B cell (primary cell): ENCODE data around the gene PTPRE. TPM values are rescaled to one million over a fixed set of nuclear protein-coding genes. Genes with fewer than 3 reads are reported as not detected.

Experiments
- ATAC-seq: fragments of 200-7000 bp; cut with Tn5 transposase; one replicate; pipeline ENCODE4 v1.10.0; 2021; ENCODE audit warnings: low read depth, mild to moderate bottlenecking, moderate number of reproducible peaks, moderate library complexity
- CTCF ChIA-PET: fragments of 350-600 bp; sonication (Branson Sonifier 250); formaldehyde crosslinking; loops from one replicate; lab custom pipeline; 2021; ENCODE audit warnings: antibody characterized with exemption, inconsistent platforms; lab: Charles Lee
- POLR2A ChIA-PET: fragments of 350-600 bp; sonication (Branson Sonifier 250); formaldehyde crosslinking; loops from one replicate; lab custom pipeline; 2021; ENCODE audit warnings: antibody characterized with exemption; lab: Charles Lee
- DNase-seq: peaks from one replicate; pipeline ENCODE4 v3.0.0; 2013
- H2AFZ ChIP-seq: 2 replicates; pipeline ENCODE4 v1.6.1; 2012; ENCODE audit warnings: mild to moderate bottlenecking, low read depth, low read length; ENCODE audit not compliant: insufficient read depth, poor library complexity, severe bottlenecking
- H3K27ac ChIP-seq, 2 donors: 1 replicate in 1 of 2; 2 replicates in 1 of 2; pipeline ENCODE4 v1.5.1; 2012 to 2013; ENCODE audit warnings: low read length in 2 of 2, mild to moderate bottlenecking in 2 of 2, moderate library complexity in 1 of 2
- H3K27me3 ChIP-seq, 4 experiments: fragments of 200-600 bp in 1 of 4; sonication (generic) in 1 of 4; replicated peaks in 1 of 4; 1 replicate in 2 of 4; 2 replicates in 2 of 4; pipeline versions ENCODE4 v1.6.1 to v1.7.0; 2013 to 2016; ENCODE audit warnings: low read length in 3 of 4, mild to moderate bottlenecking in 2 of 4, mixed read lengths in 1 of 4, moderate library complexity in 1 of 4; ENCODE audit not compliant: insufficient read depth in 4 of 4, control insufficient read depth in 3 of 4; ENCODE audit errors: control extremely low read depth in 1 of 4
- H3K36me3 ChIP-seq, 2 experiments: replicated peaks in 1 of 2; 1 replicate in 1 of 2; 2 replicates in 1 of 2; pipeline versions ENCODE4 v1.6.1 to v1.7.1; 2013; ENCODE audit warnings: low read length in 1 of 2; ENCODE audit not compliant: insufficient read depth in 2 of 2, control insufficient read depth in 1 of 2; ENCODE audit errors: control extremely low read depth in 1 of 2, extremely low read depth in 1 of 2
- H3K4me1 ChIP-seq, 2 donors: fragments of 200-600 bp in 1 of 2; sonication (generic) in 1 of 2; 1 replicate in 1 of 2; 2 replicates in 1 of 2; pipeline versions ENCODE4 v1.5.1 to v1.6.1; 2013 to 2017; ENCODE audit warnings: low read length in 2 of 2; ENCODE audit not compliant: control insufficient read depth in 2 of 2, insufficient read depth in 2 of 2
- H3K4me2 ChIP-seq: replicated peaks from 2 replicates; pipeline ENCODE3; 2012; ENCODE audit warnings: mild to moderate bottlenecking, low read depth, low read length; ENCODE audit not compliant: poor library complexity, severe bottlenecking
- H3K4me3 ChIP-seq, 5 experiments: fragments of 200-600 bp in 1 of 5; sonication (generic) in 1 of 5; 1 replicate in 3 of 5; 2 replicates in 2 of 5; pipeline versions ENCODE4 v1.5.1 to v1.7.0; 2011 to 2016; ENCODE audit warnings: low read length in 4 of 5, mild to moderate bottlenecking in 4 of 5, low read depth in 2 of 5, control low read depth in 1 of 5, moderate library complexity in 1 of 5; ENCODE audit not compliant: insufficient read depth in 1 of 5; ENCODE audit errors: control extremely low read depth in 1 of 5, extremely low read depth in 1 of 5
- H3K79me2 ChIP-seq: fragments of 200-600 bp; sonication (generic); one replicate; pipeline ENCODE4 v1.6.0; 2016; ENCODE audit warnings: low read length; ENCODE audit not compliant: control insufficient read depth, insufficient read depth
- H3K9ac ChIP-seq: fragments of 200-600 bp; sonication (generic); 2 replicates; pipeline ENCODE4 v1.6.1; 2017; ENCODE audit warnings: mild to moderate bottlenecking, low read length, moderate library complexity
- H3K9me3 ChIP-seq, 3 donors: one replicate each; pipeline versions ENCODE4 v1.6.1 to v1.7.1; 2013; ENCODE audit warnings: low read length in 2 of 3; ENCODE audit not compliant: control insufficient read depth in 2 of 3, insufficient read depth in 1 of 3; ENCODE audit errors: control extremely low read depth in 1 of 3
- H4K20me1 ChIP-seq: 2 replicates; pipeline ENCODE4 v1.6.0; 2012; ENCODE audit warnings: mild to moderate bottlenecking, low read length; ENCODE audit not compliant: insufficient read depth, control insufficient read depth, poor library complexity, severe bottlenecking
- H3K27ac Mint-ChIP-seq: one replicate; pipeline ENCODE4 v1.8.0; 2021; ENCODE audit warnings: mixed read lengths
- H3K27me3 Mint-ChIP-seq: one replicate; pipeline ENCODE4 v1.8.0; 2021; ENCODE audit warnings: mixed read lengths
- H3K4me1 Mint-ChIP-seq: one replicate; pipeline ENCODE4 v1.8.0; 2021; ENCODE audit warnings: mixed read lengths
- H3K4me3 Mint-ChIP-seq: one replicate; pipeline ENCODE4 v1.8.0; 2021; ENCODE audit warnings: mixed read lengths
- H3K9me3 Mint-ChIP-seq: one replicate; pipeline ENCODE4 v1.8.0; 2022; ENCODE audit warnings: mixed read lengths; ENCODE audit not compliant: insufficient read depth
- EZH2 ChIP-seq: IDR thresholded peaks from 2 replicates; pipeline ENCODE4 v1.6.1; 2012; ENCODE audit warnings: borderline replicate concordance, low read depth, mild to moderate bottlenecking, moderate library complexity, low read length; ENCODE audit not compliant: insufficient read depth, poor library complexity, severe bottlenecking
- WGBS: methylation state at CpG from one replicate; pipeline ENCODE4 v1.1.5; 2013; ENCODE audit warnings: missing lambda C conversion rate; ENCODE audit not compliant: insufficient coverage; 5-methylcytosine and 5-hydroxymethylcytosine counted together
- intact Hi-C: fragments of 100-400 bp; cut with micrococcal nuclease; formaldehyde crosslinking; loops from one replicate; pipeline ENCODE4 v1.10.0; 2022
- polyA plus RNA-seq: library from polyadenylated mRNA; depleted of rRNA; stranded (reverse); fragments of >200 nt; gene quantifications from 2 replicates; pipeline ENCODE4 v1.2.3, GENCODE V29; 2012
- total RNA-seq, 2 donors: library from RNA; stranded (reverse); fragments of 120-200 nt in 1 of 2; gene quantifications; 1 replicate in 1 of 2; 2 replicates in 1 of 2; pipeline versions ENCODE4 v1.2.3 to v1.2.4, GENCODE V29; 2013 to 2022
- TF ChIP-seq, protein P1 (sequence below): fragments of 200-600 bp; IDR thresholded peaks from one replicate; pipeline ENCODE4 v1.8.0; 2022; ENCODE audit warnings: antibody characterized with exemption, mild to moderate bottlenecking

PTPRE gene
- total and polyA plus RNA-seq, 2 donors (not counting 1 experiment from before 2014, with no cell fraction given), result 6.6 to 32.7 TPM

DNA sequence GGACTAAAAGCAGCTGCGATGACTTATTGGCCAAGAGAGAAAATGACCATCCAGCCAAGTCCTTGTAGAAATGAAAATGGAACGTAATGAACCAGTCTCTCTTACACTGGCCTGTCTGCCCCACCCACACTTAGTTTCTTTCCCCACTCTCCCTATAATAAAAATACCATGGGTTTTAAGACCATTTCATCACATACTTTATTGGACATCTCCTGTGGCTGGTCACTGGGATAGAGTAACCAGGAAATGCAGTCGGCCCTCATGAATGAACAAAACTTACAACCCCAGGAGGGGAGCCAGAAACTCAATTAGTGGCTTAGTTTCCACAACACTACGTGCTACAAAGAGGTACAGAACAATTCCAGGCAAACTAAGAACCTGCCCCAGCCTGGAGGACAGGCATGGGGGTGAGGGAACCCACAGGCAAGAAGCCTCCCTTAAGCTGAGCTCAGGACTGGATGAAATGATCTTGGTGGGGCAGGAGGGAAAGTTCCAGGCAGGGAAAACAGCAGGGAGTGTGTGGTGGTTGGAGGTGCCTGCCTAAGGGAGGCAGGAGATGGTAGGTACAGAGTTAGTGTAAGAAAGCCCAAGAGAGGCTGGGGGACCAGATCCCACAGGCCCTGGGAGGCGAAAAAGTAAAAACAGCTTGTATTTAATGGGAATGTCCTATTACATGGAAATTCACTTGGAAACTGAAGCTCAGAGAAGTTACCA lies 189.7 kb downstream of the PTPRE start:
- ChIA-PET POLR2A (no interaction called here), CTCF (no interaction called here)
- no peak overlapping the region for H3K27ac ChIP-seq
- H3K27ac Mint-ChIP-seq, result no peak overlapping the region
- 98% methylated on average over 5 of the region's 5 CpGs for WGBS
- H3K36me3 ChIP-seq, result peaks cover 0 to 4% of the 10 kb centered on the region in 2 experiments
- no peaks in the 10 kb centered on the region for H3K79me2 ChIP-seq
- no peak overlapping the region for H2AFZ ChIP-seq
- ATAC-seq (no peak), DNase-seq (no peak)
- no peak overlapping the region for H3K4me3 Mint-ChIP-seq
- no peaks in the 10 kb centered on the region for H4K20me1 ChIP-seq
- intact Hi-C loops, result no loop called here
- peaks cover 12% of the 10 kb centered on the region for H3K4me1 Mint-ChIP-seq
- TF ChIP-seq, protein P1, sequence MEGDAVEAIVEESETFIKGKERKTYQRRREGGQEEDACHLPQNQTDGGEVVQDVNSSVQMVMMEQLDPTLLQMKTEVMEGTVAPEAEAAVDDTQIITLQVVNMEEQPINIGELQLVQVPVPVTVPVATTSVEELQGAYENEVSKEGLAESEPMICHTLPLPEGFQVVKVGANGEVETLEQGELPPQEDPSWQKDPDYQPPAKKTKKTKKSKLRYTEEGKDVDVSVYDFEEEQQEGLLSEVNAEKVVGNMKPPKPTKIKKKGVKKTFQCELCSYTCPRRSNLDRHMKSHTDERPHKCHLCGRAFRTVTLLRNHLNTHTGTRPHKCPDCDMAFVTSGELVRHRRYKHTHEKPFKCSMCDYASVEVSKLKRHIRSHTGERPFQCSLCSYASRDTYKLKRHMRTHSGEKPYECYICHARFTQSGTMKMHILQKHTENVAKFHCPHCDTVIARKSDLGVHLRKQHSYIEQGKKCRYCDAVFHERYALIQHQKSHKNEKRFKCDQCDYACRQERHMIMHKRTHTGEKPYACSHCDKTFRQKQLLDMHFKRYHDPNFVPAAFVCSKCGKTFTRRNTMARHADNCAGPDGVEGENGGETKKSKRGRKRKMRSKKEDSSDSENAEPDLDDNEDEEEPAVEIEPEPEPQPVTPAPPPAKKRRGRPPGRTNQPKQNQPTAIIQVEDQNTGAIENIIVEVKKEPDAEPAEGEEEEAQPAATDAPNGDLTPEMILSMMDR, result no peak
- no peak for TF ChIP-seq EZH2
- H3K4me1 ChIP-seq, result no peaks in the 10 kb centered on the region
- H3K4me3 ChIP-seq, result no peak overlapping the region
- H3K27me3 ChIP-seq, result no peaks in the 10 kb centered on the region
- H3K27me3 Mint-ChIP-seq, result no peaks in the 10 kb centered on the region
- no peak overlapping the region for H3K9ac ChIP-seq
- no peaks in the 10 kb centered on the region for H3K9me3 ChIP-seq
- H3K9me3 Mint-ChIP-seq, result no peaks in the 10 kb centered on the region
- no peak overlapping the region for H3K4me2 ChIP-seq

DNA sequence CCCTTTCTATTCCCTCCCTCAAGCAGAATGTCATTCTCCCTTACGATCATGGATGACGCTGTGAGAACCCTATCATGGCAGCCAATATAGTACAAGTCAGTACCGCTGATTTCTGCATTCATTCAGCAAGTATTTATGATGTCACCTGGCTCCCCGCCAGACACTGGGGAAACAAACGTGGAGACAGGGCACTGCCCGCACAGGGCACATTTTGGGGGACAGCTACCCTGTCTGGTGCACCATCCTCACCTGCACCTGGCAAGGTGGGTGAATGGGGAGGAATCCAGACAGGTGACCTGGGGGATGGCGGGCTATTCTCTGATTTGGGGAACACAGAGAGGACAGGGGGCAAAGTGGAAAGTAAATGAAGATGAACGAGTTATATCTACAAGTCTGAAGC lies 190.9 kb downstream of the PTPRE start:
- no peaks in the 10 kb centered on the region for H3K79me2 ChIP-seq
- intact Hi-C loops, result no loop called here
- no peaks in the 10 kb centered on the region for H3K4me1 ChIP-seq
- Mint-ChIP-seq H3K4me1 (peaks cover 12% of the 10 kb centered on the region), H3K27me3 (no peaks in the 10 kb centered on the region), H3K27ac (no peak overlapping the region), H3K4me3 (no peak overlapping the region), H3K9me3 (no peaks in the 10 kb centered on the region)
- no peak for DNase-seq
- H3K27me3 ChIP-seq, result no peaks in the 10 kb centered on the region
- 97% methylated on average over 8 of the region's 8 CpGs for whole genome bisulfite sequencing
- no peaks in the 10 kb centered on the region for H3K9me3 ChIP-seq
- ChIA-PET CTCF (interaction anchor here (1.2 kb wide), 1 partner anchor 62 kb away, joined by 4 read pairs; no protein-coding TSS in a partner anchor), POLR2A (no interaction called here)
- H2AFZ ChIP-seq, result no peak overlapping the region
- ATAC-seq, result no peak
- H3K4me2 ChIP-seq, result no peak overlapping the region
- H4K20me1 ChIP-seq, result no peaks in the 10 kb centered on the region
- TF ChIP-seq, protein P1, result no peak
- no peak for TF ChIP-seq EZH2
- H3K4me3 ChIP-seq, result no peak overlapping the region
- H3K9ac ChIP-seq, result no peak overlapping the region
- H3K36me3 ChIP-seq, result peaks cover 0 to 4% of the 10 kb centered on the region in 2 experiments
- no peak overlapping the region for H3K27ac ChIP-seq
